Testis (tissue), 2 donors: ENCODE data around the gene AADACL2.

Experiments
- CTCF ChIP-seq, 3 experiments: fragments of 450-650 bp in 2 of 3; fragments of 200-600 bp in 1 of 3; sonication (generic) in 1 of 3; IDR thresholded peaks; one replicate each; pipeline ENCODE4 v1.5.1; 2016 to 2019; ENCODE audit warnings: antibody characterized with exemption in 3 of 3, mild to moderate bottlenecking in 2 of 3, moderate library complexity in 1 of 3
- POLR2A ChIP-seq: fragments of 450-650 bp; IDR thresholded peaks from one replicate; pipeline ENCODE4 v1.6.1; 2017; ENCODE audit warnings: antibody characterized with exemption, mild to moderate bottlenecking, moderate library complexity

- TF ChIP-seq POLR2A = no peak
- TF ChIP-seq CTCF (IDR thresholded peaks at IDR 0.05) = no peak
These were observed 34.7 kb downstream of the AADACL2 start for GRCh38 chr3:151768393-151768930.
